Limb (tissue), 2 donors: ENCODE data around the gene GSDMA.

ENCODE experiments used
- DNase-seq, 2 donors: peaks; one replicate each; pipeline ENCODE4 v3.0.0-alpha.2; 2016; ENCODE audit errors: extremely low spot score in 2 of 2

The GSDMA gene

DNA sequence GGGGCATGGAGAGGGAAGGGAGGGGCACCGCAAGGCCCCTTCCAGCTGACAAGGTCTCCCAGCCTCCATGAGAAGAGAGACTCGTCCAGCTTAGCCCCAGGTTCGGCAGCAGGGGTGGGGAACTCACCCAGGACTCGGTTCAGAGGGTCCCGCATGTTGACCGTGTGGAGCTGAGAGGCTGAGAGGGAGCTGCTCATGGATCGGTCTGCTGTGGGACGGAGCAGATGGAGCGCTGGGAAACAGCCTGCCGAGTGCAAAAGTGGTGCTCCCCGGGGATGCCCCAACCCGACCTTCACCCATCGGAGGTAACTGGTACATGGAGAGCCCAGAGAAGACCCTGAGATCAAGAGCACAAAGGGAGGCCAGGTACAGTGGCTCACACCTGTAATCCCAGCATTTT, 57.3 kb downstream of the GSDMA start:
- no peak for DNase-seq

- DNase-seq, result no peak
Observed at GRCh38 chr17:40021451-40021971, 58.7 kb downstream of the GSDMA start.

DNA sequence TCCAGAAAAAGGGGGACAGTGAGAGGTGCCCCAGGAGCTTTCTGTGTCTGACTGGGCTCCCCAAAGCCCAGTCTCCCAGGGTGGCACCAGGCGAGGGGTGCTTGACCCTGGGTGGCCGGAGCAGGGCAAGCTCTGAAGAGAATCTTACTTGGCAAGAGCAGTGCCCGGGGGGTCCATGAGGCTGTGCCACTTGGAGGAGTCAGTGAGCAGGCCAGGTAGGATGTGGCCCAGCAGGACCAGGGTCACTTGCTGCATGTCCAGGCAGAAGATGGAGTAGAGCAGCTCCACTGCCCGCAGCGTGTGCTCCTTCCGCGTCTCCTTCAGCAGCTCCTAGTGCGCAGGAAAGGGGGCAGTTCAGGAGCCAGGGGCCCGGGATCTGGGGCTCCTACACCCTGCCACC, 59.7 kb downstream of the GSDMA start:
- DNase-seq, result no peak

- DNase-seq, result no peak
Observed at GRCh38 chr17:40022961-40023541, 60.2 kb downstream of the GSDMA start.

DNA sequence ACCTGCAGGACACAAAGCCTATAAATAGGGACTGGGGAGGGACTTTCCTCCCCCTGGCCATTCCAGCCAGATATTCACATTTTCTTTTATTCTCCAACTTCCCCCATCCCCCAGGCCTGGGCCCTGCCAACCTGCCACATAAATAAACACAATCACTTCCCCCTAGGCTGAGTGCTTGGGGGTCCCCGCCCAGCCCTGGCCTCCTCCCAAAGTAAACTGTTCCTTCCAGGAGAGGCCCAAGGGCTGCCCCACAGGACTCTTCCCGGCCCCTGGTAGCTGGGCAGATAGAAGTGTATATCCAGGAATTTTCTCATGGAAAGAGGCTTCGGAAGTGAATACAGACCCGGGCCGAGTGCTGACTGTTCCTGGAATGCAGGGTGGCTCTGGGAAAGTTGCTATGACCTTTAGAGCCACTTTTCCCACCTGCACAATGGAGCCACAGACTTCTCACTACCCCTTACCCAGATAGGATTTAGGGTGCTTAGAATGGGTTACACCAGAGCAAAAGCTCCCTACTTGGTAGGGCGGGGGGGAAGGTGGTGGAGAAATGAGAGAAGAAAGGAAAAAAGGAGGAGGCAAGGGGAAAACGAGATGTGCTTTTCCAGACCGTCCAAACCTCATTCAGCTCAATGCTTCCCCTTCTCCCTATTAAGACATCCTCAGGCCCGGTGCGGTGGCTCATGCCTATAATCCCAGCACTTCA, 60.9 kb downstream of the GSDMA start:
- DNase-seq, result no peak

DNA sequence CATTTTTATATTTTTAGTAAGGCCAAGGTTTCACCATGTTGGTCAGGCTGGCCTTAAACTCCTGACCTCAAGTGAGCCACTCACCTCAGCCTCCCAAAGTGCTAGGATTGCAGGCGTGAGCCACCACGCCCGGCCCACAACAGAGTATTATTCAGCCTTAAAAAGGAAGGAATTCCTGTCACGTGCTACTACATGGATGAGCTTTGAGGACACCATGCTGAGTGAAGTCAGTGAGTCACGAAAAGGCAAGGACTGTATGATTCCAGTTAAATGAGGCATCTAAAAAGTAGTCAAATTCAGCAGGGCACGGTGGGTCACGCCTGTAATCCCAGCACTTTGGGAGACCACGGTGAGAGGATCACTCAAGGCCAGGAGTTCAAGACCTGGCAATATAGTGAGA, 62.1 kb downstream of the GSDMA start:
- no peak for DNase-seq

DNA sequence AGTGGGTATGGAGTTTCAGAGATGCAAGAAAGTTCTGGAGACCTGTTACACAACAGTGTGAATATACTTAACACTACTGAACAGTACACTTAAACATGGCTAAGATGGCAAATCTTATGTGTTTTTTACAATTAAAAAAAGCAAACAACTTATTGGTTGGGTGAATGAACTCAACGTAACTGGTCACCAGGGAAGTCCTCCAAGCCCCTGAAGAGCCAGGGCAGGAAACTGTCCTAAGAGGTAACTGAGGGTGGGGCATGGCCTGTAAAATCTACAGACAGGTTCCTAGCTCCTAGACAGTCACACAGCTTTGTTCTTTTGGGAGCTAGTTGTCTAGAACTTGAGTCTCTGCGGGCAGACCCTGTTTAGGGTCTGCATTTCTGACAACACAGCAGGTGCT, 62.8 kb downstream of the GSDMA start:
- no peak for DNase-seq

DNA sequence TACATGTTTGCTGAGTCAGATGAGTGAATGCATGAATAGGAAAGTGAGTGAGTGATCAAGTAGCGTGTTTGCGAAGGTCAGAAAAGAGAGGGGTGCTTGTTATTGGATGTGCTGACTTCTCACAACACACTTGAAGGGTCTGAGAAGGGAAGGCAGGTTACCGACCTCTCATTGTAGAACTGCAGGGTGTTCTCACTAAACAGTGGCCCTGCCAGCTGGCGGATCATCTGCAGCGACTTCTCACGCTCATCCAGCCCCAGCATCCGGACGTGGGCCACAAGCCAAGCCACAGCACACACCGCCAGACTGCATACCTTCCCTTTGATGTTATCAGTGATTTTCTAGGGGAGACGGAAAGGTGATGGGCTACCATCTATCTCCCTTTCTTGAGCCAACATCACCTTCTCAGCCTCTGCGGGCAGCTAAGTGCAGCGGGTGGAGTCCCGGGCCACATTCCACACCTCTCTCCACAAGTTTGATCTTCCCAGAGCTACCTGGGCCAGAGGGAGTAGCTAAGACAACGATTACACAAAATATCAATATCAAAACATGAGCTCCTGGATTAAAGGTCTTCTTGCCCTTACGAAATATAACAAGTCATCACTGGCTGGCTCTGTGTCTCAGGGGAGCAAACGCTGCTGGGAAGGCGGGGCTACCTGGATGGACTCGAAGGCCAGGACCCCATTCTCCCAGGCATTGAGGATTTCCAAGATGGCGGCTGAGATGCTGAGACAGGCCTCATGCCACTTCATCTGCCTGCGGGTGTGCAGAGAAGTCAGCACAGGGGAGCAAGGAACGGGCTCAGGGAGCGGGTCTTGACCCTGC, 63.4 kb downstream of the GSDMA start:
- DNase-seq, result no peak

DNA sequence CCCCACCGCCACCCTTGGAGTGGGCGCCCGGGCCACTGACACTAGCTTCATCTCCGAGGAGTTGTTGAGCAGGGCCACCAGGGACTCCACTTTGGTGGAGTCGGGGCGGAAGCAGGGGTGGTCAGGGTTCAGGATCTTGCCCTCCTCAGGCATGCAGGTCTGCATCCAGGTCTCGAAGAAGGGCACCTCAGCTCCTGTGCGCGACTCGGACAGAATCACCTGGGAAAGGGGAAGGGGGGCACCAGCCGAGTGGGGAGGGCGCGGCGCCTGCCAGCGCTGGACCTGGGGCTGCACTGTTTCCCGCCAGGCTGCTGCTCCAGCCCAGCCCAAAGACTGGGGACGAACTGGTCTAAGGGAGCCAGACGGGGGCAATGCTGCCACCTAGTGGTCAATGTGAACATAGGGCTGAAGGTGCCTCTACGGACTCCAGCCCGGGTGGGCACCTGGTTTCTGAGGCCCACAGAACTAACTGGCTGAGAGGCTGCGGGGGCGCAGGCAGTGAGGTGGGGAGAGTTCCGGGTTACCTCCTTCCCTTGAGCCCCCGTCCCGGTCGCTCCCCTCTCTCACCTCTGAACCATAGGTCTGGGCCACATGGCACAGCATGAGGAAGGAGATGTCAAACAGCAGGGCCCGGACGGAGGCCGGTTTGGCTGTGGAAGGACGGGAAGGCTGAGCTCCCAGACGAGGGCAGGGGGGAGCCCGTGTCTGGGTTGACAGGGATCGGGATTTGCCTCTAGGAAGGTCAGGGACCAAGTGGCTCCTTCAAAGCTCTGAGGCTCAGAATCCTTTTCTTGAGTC, 64.2 kb downstream of the GSDMA start:
- peak; percentile 77 to 82 for DNase-seq
